NB4 (cell line): ENCODE data around the gene THSD4.

Experiments
- CTCF ChIP-seq: IDR thresholded peaks from one replicate; pipeline ENCODE4 v1.5.1; 2012; ENCODE audit warnings: low read depth, low read length
- POLR2A ChIP-seq: IDR thresholded peaks from 2 replicates; pipeline ENCODE4 v1.6.1; 2011; ENCODE audit warnings: mild to moderate bottlenecking; ENCODE audit not compliant: insufficient read length; ENCODE audit errors: extremely low read depth
- TF ChIP-seq, protein P1 (sequence below): IDR thresholded peaks from 2 replicates; pipeline ENCODE4 v1.6.1; 2011; ENCODE audit warnings: low read depth, low read length

DNA sequence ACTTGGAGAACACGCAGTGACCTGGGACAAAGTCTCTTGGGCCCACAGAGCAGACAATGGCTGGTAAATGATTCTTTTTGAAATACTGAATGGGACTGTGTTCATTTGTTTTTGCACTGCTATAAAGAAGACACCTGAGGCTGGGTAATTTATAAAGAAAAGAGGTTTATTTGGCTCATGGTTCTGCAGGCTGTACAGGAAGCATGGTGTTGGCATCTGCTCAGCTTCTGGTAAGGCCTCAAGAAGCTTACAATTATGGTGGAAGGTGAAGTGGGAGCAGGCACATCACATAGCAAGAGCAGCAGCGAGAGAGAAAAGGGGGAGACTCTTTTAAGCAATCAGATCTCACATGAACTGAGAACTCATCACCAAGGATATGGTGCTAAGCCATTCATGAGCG, 321.6 kb downstream of the THSD4 start:
- TF ChIP-seq CTCF (no peak), POLR2A (no peak)
- TF ChIP-seq, protein P1, sequence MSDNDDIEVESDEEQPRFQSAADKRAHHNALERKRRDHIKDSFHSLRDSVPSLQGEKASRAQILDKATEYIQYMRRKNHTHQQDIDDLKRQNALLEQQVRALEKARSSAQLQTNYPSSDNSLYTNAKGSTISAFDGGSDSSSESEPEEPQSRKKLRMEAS: no peak
